GM19025 (cell line): ENCODE measurements around the gene PTPN22.

ENCODE experiments used
- ATAC-seq: cut with Tn5 transposase; IDR thresholded peaks from one replicate; pipeline ENCODE4 v1.9.1; 2021; ENCODE audit warnings: mild to moderate bottlenecking, low read depth, moderate library complexity; ENCODE audit not compliant: unreplicated experiment

PTPN22 gene

GRCh38 chr1:113804421-113805255 lies 66.9 kb downstream of the PTPN22 start:
- ATAC-seq = no peak

GRCh38 chr1:113802367-113803007 lies 69.0 kb downstream of the PTPN22 start:
- ATAC-seq = no peak

GRCh38 chr1:113800487-113800886 lies 71.0 kb downstream of the PTPN22 start:
- ATAC-seq = no peak

- no peak for ATAC-seq
These were observed 74.0 kb downstream of the PTPN22 start for GRCh38 chr1:113797472-113797871.

GRCh38 chr1:113793878-113794834 lies 77.4 kb downstream of the PTPN22 start:
- ATAC-seq = peak; percentile 70

- no peak for ATAC-seq
These were observed 78.5 kb downstream of the PTPN22 start for GRCh38 chr1:113792986-113793385.

GRCh38 chr1:113792471-113792870 lies 79.0 kb downstream of the PTPN22 start:
- no peak for ATAC-seq

GRCh38 chr1:113788802-113789201 lies 82.7 kb downstream of the PTPN22 start:
- no peak for ATAC-seq

GRCh38 chr1:113787663-113788062 lies 83.8 kb downstream of the PTPN22 start:
- ATAC-seq = no peak

GRCh38 chr1:113786069-113786468 lies 85.4 kb downstream of the PTPN22 start:
- no peak for ATAC-seq

GRCh38 chr1:113784104-113784779 lies 87.3 kb downstream of the PTPN22 start:
- peak; percentile 56 for ATAC-seq

GRCh38 chr1:113783254-113784103 lies 88.0 kb downstream of the PTPN22 start:
- peak; percentile 73 for ATAC-seq

- no peak for ATAC-seq
These were observed 89.1 kb downstream of the PTPN22 start for GRCh38 chr1:113782406-113782805.

- ATAC-seq = no peak
These were observed 91.0 kb downstream of the PTPN22 start for GRCh38 chr1:113780374-113781146.

GRCh38 chr1:113779542-113779941 lies 92.0 kb downstream of the PTPN22 start:
- ATAC-seq = no peak

GRCh38 chr1:113777561-113777960 lies 94.0 kb downstream of the PTPN22 start:
- ATAC-seq = no peak

- ATAC-seq = no peak
These were observed 101.5 kb downstream of the PTPN22 start for GRCh38 chr1:113770031-113770430.

- ATAC-seq = no peak
These were observed 101.9 kb downstream of the PTPN22 start for GRCh38 chr1:113769601-113769970.
